Peyer's patch (tissue), 4 donors: Measurements from ENCODE around the gene PARD3B. TPM values are rescaled to one million over a fixed set of nuclear protein-coding genes. Genes with fewer than 3 reads are reported as not detected.

Source experiments
- DNase-seq, 3 donors: peaks; one replicate each; pipeline ENCODE4 v3.0.0-alpha.2; 2017 to 2019
- H3K27ac ChIP-seq, 4 donors: fragments of 200-600 bp; sonication (generic); one replicate each; pipeline ENCODE4 v1.5.1; 2016 to 2019
- H3K27me3 ChIP-seq, 2 donors: fragments of 200-600 bp; sonication (generic); one replicate each; pipeline ENCODE4 v1.5.1; 2019
- H3K36me3 ChIP-seq, 3 donors: fragments of 200-600 bp; sonication (generic); one replicate each; pipeline ENCODE4 v1.5.1; 2016 to 2019
- H3K4me1 ChIP-seq, 4 donors: fragments of 200-600 bp; sonication (generic); one replicate each; pipeline ENCODE4 v1.5.1; 2016 to 2019
- H3K4me3 ChIP-seq, 4 donors: fragments of 200-600 bp; sonication (generic); 1 replicate in 3 of 4; 2 replicates in 1 of 4; pipeline ENCODE4 v1.5.1; 2016 to 2019; ENCODE audit warnings: mild to moderate bottlenecking in 1 of 4
- H3K9me3 ChIP-seq, 4 donors: fragments of 200-600 bp; sonication (generic); one replicate each; pipeline ENCODE4 v1.5.1; 2016 to 2019; ENCODE audit warnings: mild to moderate bottlenecking in 1 of 4
- POLR2A ChIP-seq, 2 donors: fragments of 450-650 bp; IDR thresholded peaks; one replicate each; pipeline ENCODE4 v1.5.1; 2017; ENCODE audit warnings: antibody characterized with exemption in 2 of 2, mild to moderate bottlenecking in 2 of 2, moderate library complexity in 2 of 2
- total RNA-seq, 4 donors: library from RNA; depleted of rRNA; stranded (reverse); fragments of >200 nt; gene quantifications; one replicate each; pipeline ENCODE4 v1.1.0, GENCODE V29; 2016
- TF ChIP-seq, protein P1 (sequence below), 6 experiments: fragments of 450-650 bp in 4 of 6; fragments of 200-600 bp in 2 of 6; sonication (generic) in 1 of 6; IDR thresholded peaks; one replicate each; pipeline ENCODE4 v1.5.1; 2017 to 2019; ENCODE audit warnings: antibody characterized with exemption in 6 of 6, mild to moderate bottlenecking in 3 of 6, moderate library complexity in 1 of 6

The PARD3B gene
- total RNA-seq, 4 donors from 2014 or later, result 19.6 to 52.0 (median 40.6) TPM

DNA sequence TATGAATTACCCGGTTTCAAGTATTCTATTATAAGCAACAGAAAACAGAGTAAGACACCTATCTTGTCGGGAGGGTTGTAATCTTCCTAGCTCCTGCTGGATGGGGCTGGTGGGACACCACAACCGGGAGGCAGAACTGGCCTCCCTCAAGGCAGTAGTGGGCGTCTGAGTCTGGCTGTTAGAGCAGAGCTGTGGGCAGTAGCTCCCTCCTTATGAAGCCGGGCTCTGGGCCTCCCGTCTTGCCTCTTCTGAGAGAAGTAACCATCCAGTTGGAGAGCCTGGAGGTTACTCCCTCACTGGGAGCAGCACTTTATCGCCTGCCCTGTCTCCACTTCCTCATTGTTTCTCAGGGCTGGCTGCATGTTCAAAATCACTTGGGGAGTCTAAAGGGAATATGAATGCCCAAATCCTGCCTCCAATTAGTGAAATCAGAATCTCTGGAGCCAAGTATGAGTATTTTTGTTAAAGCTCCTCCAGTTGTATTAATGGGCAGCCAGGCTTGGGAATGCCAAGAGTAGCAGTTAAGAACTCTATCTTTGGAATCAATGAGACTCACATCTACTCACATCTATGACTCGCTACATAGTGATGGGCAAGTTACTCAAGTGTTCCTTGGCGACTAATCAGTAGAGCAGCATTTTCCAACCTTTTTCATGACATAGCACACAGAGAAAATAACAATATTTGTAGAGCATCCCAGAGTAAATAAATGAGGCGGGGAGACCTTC lies 1109.8 kb downstream of the PARD3B start:
- no peak for DNase-seq
- Histone ChIP-seq H3K27ac (no peak overlapping the region), H3K4me3 (no peak overlapping the region), H3K27me3 (no peaks in the 10 kb centered on the region), H3K36me3 (no peaks in the 10 kb centered on the region), H3K9me3 (no peaks in the 10 kb centered on the region), H3K4me1 (no peaks in the 10 kb centered on the region)
- TF ChIP-seq, protein P1, sequence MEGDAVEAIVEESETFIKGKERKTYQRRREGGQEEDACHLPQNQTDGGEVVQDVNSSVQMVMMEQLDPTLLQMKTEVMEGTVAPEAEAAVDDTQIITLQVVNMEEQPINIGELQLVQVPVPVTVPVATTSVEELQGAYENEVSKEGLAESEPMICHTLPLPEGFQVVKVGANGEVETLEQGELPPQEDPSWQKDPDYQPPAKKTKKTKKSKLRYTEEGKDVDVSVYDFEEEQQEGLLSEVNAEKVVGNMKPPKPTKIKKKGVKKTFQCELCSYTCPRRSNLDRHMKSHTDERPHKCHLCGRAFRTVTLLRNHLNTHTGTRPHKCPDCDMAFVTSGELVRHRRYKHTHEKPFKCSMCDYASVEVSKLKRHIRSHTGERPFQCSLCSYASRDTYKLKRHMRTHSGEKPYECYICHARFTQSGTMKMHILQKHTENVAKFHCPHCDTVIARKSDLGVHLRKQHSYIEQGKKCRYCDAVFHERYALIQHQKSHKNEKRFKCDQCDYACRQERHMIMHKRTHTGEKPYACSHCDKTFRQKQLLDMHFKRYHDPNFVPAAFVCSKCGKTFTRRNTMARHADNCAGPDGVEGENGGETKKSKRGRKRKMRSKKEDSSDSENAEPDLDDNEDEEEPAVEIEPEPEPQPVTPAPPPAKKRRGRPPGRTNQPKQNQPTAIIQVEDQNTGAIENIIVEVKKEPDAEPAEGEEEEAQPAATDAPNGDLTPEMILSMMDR (IDR thresholded peaks at IDR 0.05), result no peak
- TF ChIP-seq POLR2A (IDR thresholded peaks at IDR 0.05), result no peak

DNA sequence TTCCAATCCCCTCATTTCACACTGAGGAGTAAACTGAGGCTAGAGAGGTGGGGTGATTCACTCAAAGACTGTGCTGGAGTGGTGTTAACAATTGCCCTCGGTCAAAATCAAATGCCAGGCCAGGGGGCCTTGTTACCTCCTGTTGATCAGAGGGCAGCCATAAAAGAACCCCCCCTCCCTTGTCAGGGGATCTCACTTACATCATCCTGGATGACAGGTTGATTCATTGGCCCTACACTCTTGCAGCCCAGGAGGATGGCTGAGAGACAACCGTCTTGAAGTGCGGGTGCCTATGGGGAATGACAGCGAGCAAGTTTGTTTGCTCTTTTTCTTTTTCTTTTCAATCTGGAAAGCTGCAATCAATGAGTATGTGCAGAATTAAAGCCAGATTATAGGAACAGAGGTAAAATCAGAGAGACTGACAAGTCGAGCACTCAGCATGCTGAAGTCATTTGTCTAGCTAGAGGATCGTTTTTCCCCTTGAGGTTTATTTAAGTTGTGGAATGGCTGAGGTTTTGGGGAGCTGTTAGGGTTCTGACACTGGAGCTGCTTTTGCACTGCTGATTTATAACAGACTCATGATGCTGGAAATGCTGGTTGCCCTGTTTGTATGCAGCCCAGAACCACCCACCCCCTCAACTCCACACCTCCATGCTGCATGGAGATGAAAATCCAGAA lies 1110.6 kb downstream of the PARD3B start:
- Histone ChIP-seq H3K27ac (no peak overlapping the region), H3K4me1 (no peaks in the 10 kb centered on the region), H3K36me3 (no peaks in the 10 kb centered on the region), H3K27me3 (no peaks in the 10 kb centered on the region), H3K4me3 (no peak overlapping the region), H3K9me3 (no peaks in the 10 kb centered on the region)
- TF ChIP-seq, protein P1 (IDR thresholded peaks at IDR 0.05), result no peak
- no peak for TF ChIP-seq POLR2A (IDR thresholded peaks at IDR 0.05)
- no peak for DNase-seq

DNA sequence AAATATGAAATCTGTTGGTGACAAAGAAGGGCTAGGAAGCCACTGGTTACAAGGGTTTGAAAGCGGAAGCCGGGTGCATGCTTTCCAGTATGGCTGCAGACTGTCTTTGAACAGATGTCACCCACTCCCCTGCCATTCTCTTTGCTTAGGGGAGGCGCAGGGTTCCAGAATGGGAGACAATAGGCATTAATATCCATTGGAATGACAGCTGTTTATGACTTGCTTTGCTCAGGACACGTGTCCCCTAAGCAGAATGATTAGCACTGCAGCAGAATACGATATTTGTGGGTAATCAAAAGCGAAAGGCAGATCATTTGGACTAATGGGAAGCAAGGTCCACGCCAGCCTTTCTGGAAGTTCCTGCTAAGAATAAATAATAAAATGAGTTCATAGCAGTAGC lies 1111.2 kb downstream of the PARD3B start:
- no peak overlapping the region for H3K4me3 ChIP-seq
- H3K27me3 ChIP-seq, result no peaks in the 10 kb centered on the region
- no peaks in the 10 kb centered on the region for H3K36me3 ChIP-seq
- no peak overlapping the region for H3K27ac ChIP-seq
- TF ChIP-seq POLR2A (IDR thresholded peaks at IDR 0.05), result no peak
- TF ChIP-seq, protein P1 (IDR thresholded peaks at IDR 0.05), result no peak
- DNase-seq, result no peak
- H3K9me3 ChIP-seq, result no peaks in the 10 kb centered on the region
- H3K4me1 ChIP-seq, result no peaks in the 10 kb centered on the region

DNA sequence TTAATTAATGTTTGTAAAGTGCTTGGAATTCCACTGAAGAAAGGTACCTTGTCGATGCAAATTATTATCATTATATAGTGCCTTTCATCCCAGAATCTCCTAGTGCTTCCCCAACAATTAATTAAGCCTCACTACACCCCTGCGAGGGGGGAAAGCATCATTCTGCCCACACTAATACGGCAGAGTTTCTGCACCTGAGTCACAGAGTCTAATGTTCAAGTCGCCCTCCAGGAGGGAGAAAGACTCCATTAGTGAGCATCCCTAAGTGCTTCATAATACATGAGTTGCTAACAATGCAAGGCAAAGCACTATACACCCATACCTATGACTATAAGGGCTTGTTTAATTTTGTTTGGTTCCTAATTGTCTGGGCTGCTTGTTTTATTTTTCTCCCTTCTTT lies 1111.7 kb downstream of the PARD3B start:
- no peak for TF ChIP-seq POLR2A (IDR thresholded peaks at IDR 0.05)
- TF ChIP-seq, protein P1 (IDR thresholded peaks at IDR 0.05), result no peak
- DNase-seq, result no peak
- Histone ChIP-seq H3K27me3 (no peaks in the 10 kb centered on the region), H3K27ac (no peak overlapping the region), H3K36me3 (no peaks in the 10 kb centered on the region), H3K9me3 (no peaks in the 10 kb centered on the region), H3K4me3 (no peak overlapping the region), H3K4me1 (no peaks in the 10 kb centered on the region)

DNA sequence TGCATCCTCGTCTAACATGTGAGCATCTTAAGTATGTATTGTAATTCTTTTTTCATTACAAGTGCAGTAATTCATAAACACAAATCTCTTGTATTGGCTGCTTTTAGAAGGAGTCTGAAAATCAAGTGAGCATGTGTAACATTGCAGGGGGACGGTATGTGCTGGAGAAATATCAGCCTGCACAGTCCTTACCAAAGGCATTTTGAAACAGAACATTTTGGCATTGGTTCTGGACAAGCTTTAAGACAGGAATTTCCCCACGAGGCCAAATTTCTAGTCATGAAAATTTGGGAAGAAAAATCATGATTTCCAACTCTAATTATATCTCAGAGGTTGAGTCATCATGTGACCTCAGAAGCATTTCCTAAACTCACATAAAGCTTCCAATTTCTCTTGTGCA lies 1112.3 kb downstream of the PARD3B start:
- no peak for TF ChIP-seq POLR2A (IDR thresholded peaks at IDR 0.05)
- TF ChIP-seq, protein P1 (IDR thresholded peaks at IDR 0.05), result no peak
- Histone ChIP-seq H3K36me3 (no peaks in the 10 kb centered on the region), H3K4me3 (no peak overlapping the region), H3K27ac (no peak overlapping the region), H3K4me1 (no peaks in the 10 kb centered on the region), H3K27me3 (no peaks in the 10 kb centered on the region), H3K9me3 (no peaks in the 10 kb centered on the region)
- no peak for DNase-seq
